T-helper 2 cell treated with Interferon-gamma antibody and Interleukin-4, amounts not matched to agents 100 ng/mL and 5 ng/mL, for 36 hours (primary cell): ENCODE results near the gene MSMB. TPM values are rescaled to one million over a fixed set of nuclear protein-coding genes. Genes with fewer than 3 reads are reported as not detected.
"Not testable (repeated sequence)": the region's sequence is repeated elsewhere in the genome, so short reads cannot be mapped to it uniquely, and the experiment has no call there.

Experiments used
- intact Hi-C: fragments of 100-400 bp; cut with micrococcal nuclease; formaldehyde crosslinking; loops from one replicate; pipeline ENCODE4 v1.15.1; 2023
- total RNA-seq: library from RNA; stranded (reverse); gene quantifications from 2 replicates; pipeline ENCODE4 v1.2.3, GENCODE V29; 2022

Gene MSMB
- total RNA-seq, 1 donor from 2014 or later: not detected

DNA sequence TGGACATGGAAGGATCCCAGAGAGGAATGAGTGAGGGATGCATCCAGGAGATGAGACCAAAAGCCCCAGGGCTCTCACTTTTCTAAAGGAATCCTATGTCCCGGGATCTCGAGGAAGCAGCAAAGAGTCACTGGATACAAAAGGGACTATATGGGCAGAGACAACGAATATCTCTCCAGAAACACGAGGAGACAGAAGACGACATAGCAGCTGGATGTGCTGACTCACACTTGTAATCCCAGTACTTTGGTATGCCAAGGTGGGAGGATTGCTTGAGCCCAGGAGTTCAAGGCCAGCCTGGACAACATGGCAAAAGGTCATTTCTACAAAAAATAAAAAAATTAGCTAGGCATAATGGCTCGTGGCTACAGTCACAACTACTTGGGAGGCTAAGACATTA, 24.7 kb upstream of the MSMB start:
- intact Hi-C loops: no loop called here

DNA sequence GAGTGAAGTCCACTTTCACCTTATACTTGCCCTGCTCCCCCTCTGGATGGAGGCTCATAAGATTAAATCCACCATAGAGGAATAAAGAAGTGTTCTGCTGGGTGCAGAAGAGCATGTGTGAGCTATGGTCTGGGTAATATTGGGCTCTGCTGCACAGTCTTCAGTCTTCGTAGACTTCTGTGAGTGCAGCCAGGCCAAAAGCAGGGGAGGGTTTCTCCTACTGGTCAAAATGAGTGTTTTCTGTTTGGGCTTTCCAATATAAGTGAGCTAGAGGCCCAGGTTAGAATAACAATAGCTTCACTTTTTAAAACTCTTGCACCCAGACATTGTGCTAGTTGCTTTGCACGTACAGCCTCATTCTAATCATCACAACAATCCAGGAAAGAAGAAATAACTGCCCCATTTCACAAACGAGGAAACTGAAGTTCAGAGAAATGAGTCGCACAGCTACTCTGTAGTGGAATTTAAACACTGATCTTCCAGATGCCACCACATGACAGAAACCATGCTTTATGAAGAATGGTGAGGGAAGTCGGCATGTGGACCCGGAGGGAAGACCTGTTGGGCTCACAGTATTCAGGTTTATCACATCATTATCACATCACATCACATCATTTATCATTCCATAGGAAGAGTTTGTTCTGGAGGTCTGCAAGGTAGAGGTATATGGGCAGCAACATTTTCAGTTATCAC, 23.8 kb upstream of the MSMB start:
- intact Hi-C loops: no loop called here

DNA sequence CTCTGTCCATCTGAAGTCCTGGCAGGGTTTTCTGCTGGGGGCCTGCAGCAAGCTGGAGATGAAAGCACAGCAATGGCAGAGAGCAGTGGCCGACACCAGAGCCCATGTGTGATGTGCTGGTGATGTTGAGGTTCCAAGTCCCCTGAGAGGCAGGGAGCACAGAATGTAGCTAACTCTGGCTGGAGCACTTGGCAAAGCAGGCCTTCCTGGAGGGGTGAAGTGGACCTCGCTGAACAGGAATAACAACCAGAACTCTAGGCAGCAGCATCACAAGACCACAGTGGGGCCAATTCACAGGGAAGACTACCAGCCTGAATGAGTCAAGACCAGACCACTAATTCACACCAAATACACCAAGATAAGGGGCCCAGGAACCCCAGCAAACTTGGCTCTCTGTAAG, 22.8 kb upstream of the MSMB start:
- intact Hi-C loops: no loop called here

DNA sequence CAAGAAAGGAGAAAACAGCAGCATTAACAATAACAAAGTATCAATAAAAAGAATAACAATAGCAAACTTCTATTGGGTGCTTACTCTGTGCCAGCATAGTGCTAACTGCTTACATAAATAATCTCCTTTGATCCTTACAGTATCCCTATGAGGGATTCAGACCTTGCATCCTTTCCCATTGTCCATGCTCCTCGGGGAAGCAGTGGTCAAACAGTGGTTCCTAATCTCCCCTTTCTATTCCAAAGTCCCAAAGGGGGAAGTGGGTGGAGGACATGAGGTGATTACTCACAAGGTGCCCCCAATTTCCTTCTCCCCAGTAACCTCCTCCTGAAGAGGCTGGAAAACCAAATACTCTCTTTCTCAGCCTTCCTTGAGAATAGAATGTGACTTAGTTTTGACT, 22.0 kb upstream of the MSMB start:
- intact Hi-C loops: no loop called here

DNA sequence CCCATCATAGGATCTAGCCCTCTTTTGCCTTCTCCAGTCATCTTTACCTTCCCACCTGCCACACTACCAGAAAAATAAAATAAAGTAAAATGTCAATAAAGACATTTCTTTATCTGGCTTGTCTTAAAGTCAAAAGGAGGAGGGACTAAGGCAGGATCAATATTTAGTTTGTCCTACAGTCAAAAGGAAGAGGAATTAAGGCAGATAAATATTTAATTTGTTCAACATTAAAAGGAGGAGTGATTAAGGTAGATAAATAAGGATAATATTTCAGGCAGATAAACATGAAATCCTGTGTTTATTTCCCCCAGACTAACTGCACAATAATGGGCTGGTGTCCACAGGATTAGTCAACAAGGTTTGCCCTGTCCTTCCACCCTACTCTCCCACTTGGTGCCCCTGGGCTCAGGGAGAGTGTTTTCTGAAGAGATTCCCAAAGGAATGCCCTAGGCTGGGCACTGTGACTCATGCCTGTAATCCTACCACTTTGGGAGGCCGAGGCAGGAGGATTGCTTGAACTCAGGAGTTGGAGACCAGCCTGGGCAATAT, 18.3 kb upstream of the MSMB start:
- intact Hi-C loops: no loop called here

DNA sequence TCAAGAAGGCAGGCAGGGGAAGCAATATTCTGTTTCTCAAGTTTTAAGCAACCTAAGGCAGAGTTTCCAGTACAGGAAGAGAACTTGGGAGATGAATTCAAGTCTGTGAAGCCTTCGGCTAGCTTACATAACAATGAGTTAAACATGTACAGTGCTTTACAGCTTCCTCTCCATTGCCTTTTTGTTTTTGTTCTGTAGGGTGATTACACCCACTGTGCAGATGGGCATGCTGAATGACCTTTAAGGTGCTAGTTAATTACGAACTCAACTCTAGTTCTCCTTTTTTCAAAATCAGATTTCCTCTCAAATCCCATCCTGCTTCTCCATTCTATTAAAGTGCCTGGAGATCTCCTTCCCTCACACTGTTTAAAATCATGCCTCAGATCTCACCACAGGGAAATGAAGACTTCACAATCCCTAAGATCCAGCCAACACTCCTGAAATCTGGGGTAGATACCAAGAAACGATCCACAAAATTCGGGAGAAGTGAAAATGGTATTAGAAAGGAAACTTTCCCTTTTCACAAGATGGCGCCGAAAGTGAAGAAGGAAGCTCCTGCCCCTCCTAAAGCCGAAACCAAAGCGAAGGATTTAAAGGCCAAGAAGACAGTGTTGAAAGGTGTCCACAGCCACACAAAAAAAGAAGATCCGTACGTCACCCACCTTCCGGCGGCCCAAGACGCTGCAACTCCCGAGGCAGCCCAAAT, 16.8 kb upstream of the MSMB start:
- intact Hi-C loops: no loop called here

DNA sequence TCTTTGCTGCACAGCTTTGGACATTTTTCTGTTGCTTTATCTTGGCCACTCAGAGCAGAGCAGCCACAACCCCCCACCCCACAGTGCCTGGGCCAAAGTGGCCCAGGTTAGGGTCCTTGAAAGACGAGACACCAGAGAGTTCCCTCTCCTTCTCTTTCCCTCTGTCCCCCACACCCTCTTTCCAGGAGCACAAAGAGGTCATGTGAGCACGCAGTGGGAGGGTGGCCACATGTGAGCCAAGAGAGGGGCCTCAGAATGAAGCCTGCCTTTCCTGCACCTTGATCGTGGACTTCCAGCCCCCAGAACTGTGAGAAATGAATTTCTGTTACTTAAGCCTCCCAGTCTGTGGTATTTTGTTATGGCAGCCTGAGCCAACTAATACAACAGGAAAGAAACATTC, 14.6 kb upstream of the MSMB start:
- intact Hi-C loops: no loop called here

DNA sequence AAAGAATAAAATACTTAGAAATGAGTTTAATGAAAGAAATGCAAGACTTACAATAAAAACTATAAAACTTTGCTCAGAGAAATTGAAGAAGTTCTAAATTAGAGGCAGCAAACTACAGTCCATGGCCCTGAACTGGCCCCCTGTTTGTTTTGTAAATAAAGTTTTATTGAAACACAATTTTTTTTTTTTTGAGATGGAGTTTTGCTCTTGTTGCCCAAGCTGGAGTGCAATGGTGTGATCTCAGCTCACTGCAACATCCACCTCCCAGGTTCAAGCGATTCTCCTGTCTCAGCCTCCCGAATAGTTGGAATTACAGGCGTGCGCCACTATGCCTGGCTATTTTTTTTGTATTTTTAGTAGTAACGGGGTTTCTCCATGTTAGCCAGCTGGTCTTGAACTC, 11.9 kb upstream of the MSMB start:
- intact Hi-C loops: not testable (repeated sequence)

DNA sequence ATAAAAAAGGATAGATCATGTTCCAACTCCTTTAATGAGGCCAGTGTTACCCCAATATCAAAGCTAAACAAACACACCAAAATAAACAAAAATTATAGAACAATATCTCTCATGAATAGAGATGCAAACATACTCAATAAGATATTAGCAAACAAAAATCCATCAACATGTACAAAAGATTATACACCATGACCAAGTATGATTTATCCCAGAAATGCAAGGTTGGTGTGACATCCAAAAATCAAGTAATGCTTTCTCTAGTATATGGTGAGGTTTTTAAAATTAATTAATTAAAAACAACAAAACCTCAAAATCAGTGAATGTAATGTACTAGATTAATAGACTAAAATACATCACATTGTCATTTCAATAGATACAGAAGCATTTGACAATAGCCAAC, 11.0 kb upstream of the MSMB start:
- intact Hi-C loops: no loop called here

DNA sequence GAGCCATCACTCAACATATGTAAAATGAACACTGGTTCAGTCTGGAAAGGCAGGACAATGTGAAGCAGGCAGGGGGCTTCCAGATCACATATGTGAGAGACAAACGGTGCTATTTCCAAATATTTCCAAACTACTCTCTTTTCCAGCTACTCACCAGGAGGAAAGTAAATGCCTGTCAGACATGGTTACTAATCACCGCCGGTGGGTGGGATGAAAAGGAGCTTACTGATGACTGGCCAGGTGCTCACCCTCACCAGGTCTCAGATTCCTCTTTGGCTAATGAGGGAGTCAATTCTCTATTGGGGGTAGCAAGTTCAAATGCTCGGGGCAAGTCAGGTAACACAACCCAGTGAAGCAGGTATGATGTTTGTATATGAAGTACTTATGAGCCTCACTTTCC, 9.7 kb upstream of the MSMB start:
- intact Hi-C loops: no loop called here

DNA sequence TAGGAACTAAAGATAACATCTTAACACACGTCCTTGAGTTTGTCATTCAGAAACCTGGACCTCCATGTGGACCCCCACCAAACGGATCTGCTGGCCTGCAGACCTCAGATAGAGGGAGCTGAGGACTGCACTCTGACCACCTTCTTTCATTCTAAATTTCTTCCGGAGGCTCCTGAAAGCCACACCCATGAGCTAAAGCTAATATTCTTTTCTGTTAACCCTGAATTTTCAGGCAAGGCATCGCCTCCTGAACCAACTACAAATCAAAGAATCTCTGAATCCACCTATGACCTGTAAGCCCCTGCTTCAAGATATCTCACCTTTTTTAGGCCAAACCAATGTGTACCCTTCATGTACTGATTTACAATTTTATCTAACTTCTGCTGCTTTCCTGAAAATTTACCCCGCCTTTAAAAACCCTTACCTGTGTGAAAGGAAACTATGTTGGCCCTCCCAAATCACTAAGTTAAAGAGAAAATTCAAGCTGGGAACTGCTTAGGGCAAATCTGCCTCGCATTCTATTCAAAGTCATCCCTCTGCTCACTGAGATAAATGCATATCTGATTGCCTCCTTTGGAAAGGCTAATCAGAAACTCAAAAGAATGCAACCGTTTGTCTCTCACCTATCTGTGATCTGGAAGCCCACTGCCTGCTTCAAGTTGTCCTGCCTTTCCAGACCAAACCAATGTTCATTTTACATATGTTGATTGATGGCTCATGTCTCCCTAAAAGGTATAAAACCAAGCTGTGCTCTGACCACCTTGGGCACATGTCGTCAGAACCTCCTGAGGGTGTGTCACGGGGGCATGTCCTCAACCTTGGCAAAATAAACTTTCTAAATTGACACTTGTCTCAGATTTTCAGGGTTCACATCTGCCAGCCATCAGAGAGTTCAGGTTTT, 7.7 kb upstream of the MSMB start:
- intact Hi-C loops: no loop called here

DNA sequence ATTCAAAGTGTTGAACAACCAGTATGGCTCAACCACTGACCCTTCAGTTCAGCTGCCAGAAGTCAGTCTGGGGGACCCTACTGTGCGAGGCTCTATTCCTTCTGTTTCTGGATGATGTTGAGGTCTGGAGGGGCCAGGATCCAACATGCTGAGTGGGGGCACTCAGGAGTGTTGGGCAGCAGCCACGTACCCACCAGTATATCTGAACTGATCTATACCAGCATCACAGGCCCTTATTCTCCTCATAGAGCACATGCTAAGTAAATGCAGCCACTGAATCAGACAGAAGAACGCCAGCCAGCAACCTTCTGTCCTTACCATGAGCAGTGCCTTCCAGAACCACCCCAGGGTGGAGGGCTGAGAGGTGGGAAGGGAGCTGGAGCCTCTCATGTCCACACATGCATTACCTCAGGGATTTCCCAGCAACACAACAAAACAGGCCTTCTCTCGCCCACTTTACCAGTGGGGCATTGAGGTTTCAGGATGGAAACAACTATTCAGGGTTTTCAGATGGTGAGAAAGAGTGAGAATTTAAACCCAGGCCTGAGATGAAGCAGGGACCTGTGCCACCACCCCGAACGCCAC, 6.8 kb upstream of the MSMB start:
- intact Hi-C loops: no loop called here

DNA sequence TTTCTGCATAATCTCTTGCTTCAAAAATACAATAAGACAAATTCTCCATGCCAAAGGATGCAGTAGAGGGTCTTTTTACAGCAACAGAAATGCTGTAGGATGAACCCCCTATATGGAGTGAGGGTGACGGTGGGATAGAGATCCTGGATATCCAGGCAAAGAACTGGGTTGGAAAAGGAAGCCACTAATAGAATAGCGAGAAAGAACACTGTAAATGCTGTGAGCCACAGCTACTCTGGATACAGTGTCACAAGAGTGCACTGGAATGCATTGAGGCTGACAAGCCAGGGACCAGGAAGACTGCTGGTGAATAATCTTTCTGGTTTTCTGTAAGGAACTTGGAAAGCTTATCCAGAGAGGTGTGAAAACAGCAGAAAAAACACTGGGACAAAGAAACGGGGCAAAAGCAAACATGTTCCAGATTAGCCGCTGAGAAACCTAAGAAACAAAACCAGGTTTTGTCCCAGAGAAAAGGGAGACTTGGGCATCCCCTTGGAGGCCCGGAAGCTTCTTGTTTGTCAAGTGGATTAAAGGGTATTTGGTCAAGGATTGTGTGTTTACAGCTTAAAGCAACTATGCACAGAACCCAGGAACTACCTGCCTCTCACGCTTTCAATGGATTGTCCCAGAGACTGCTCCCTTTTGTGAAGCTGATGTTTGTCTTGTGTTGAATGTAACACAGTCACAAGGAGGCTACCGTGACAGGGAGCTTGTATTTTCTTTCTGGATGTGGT, 6.2 kb upstream of the MSMB start:
- intact Hi-C loops: no loop called here

DNA sequence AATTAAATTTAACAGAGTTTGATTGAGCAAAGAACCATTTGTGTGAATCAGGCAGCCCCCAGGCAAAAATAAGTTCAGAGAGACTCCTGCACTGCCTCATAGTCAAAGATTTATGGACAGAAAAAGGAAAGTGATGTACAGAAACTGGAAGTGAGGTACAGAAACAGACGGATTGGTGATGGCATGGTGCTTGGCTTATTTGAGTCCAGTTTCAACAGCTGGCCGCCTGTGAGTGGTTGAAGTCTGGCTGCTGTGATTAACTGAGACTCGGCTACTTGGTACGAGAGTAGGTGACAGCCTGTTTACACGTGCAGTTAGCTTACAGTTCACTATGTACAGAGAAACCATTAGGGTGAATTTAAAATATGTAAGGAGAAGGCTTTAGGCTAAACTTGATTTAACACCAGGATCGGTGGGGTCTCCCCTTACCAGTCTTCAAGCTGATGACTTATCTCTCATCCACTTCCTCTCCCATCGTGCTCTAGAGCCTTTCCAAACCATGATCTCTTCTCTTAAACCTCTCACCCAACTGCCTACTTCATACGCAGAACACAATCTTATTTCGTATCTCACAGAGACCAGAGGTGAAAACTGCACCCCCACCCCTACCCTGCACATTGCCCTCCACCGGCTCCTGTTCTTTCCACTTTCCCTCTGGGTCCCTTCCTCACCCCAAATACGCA, 5.0 kb upstream of the MSMB start:
- intact Hi-C loops: no loop called here

DNA sequence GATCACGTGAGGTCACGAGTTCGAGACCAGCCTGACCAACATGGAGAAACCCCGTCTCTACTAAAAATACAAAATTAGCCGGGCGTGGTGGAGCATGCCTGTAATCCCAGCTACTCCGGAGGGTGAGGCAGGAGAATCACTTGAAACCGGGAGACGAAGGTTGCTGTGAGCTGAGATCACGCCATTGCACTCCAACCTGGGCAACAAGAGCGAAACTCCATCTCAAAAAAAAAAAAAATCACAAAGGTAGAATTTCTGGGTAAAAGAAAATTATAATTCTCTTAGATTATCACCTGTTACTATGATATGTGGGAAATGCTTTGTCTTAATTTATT, 3.4 kb upstream of the MSMB start:
- intact Hi-C loops: not testable (repeated sequence)

DNA sequence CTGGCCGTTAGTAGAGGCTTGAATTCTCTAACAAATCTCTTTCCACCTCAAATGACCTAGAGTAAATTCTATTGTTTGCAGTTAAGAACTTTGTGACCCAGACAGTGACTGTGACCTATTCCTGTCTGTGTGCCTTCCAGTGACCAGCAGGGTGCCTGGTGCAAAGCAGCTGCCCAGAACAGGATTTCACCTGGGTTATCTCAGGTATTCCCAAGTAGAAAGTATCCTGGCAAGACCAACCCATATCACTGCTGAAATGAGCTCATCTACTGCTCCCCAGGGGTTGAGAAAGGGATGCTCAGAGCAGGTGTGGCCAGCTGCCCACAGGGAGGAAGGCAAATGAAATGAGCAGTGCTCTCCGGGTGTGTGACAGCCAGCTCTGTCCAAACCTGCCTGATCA, 2.1 kb upstream of the MSMB start:
- intact Hi-C loops: no loop called here

DNA sequence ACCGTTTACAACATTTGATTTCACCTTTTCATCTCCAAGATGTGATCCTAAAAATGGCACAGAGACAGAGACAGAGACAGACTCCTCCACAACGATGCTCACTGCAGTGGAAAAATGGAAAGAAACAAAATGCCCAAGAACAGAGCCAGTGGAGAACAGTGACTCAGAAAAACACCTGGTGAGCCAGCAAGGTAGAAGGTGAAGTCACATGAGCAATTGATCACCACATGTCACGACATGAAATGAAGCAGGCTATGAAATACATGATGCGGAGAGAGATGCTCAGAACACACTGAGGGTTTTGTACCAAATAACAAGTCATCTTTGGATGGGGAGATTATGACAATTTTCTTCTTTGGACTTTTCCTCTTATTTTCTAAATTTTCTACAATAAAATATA, 3.5 kb downstream of the MSMB start:
- intact Hi-C loops: no loop called here

DNA sequence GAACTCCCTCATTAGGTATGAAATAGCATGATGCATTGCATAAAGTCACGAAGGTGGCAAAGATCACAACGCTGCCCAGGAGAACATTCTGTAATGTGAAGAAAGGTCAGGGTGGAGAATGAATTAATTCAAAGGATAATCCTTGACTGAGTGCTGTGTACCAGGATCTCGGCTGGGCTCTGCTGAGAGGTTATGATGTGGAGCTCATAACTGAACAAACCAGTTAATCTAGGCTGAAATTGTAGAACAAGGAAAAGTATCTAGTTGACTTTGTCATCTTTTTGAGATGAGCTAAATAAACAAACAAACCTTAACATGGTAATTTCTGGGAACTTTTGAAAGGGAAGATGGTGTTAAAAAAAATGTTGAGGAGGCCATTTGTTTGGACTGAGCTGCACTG, 6.1 kb downstream of the MSMB start:
- intact Hi-C loops: no loop called here

DNA sequence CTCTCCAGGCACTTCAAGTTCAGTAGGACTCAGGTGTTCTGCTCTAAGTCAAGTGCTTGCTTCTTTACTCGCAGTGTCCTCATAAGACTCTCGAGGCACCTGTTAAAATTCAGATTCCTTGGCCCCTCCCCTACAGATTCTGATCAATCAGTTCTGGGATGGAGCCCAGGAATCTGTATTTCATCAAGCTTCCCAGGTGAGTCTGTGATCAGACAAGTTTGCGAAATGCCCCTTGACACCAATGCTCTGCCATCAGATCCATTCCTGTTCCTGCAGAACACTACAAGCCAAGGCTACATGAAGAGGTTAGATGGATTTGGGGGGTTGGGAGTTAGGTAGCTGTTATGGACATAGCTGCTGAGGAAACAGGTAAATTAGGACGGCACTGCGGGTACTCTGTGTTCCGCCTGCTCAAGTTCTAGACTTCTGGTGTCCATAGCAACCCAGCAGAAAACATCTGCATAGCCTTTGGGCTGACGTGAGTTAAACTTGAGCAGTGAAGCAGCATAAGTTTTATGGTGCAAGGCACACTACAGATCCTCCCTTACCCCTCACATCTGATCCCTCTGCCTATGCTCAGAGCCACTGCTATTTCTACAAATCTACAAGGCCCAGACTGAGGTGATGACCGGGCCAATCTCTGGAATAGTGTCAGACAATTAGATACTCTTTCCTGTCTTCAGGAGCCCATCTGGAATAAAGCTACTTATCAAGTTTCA, 8.8 kb downstream of the MSMB start:
- intact Hi-C loops: loop anchor here (10.0 kb wide), 2 partner anchors 58 to 248 kb away; partner anchors contain the start of gene ANTXRL
